Measurements from ENCODE around the gene TTC39C. TPM values are rescaled to one million over a fixed set of nuclear protein-coding genes. Genes with fewer than 3 reads are reported as not detected.

The TTC39C gene
- total RNA-seq, 1 experiment from 2014 or later, result 14.8 TPM

DNA sequence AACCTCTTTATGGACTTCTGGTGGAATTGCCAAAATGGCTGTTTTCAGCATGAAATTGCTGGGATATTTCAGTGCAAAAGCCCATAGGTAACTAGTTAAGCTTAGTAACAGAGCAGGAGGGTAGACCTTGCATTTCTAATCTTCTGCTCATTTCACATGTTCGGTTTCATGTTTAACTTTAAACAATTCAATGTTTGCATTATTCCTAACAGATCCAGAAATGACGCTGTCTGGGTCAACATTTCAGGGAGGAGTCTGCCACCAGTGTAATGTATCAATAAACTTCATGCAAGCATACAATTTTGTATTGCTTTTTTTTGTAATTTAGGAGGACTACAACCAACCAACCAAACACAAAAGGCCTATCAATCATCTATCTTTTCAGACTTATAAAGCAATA is 146.8 kb downstream of the TTC39C start:
- intact Hi-C loops (cut with micrococcal nuclease; ENCODE audit: unreplicated experiment) (no loop called here), in situ Hi-C loops (cut with HindIII; ENCODE audit: low pct_unique_long_range_greater_than_20kb, low sequenced_read_pairs) (no loop called here)
- ATAC-seq (no peak), DNase-seq (ENCODE audit: low read depth, low spot score) (no peak)
- TSS peak; percentile 11 for BruUV-seq (replicated peaks)
- H3K4me1 ChIP-seq (ENCODE audit: control insufficient read depth, insufficient read depth, low read length), result no peaks in the 10 kb centered on the region
- CTCF ChIA-PET, result no interaction called here
- TF ChIP-seq POLR2AphosphoS5 (IDR thresholded peaks at IDR 0.05; ENCODE audit: low read depth, low read length) (no peak), REST (IDR thresholded peaks at IDR 0.05; ENCODE audit: insufficient read depth in 1 of 2, low read depth in 2 of 2, low read length in 1 of 2) (no peak), TCF7L2 (IDR thresholded peaks at IDR 0.05; ENCODE audit: low read depth, low read length) (no peak), SIN3A (IDR thresholded peaks at IDR 0.05; ENCODE audit: borderline replicate concordance, insufficient read depth, low read depth, low read length) (no peak)
- POLR2A ChIA-PET, result interaction anchor here (0.5 kb wide), 1 partner anchor 22 kb away, joined by 5 read pairs; the partner anchor contains the start of gene CABYR
- H3K4me3 ChIP-seq (ENCODE audit: low read depth in 2 of 2, low read length in 2 of 2), result no peak overlapping the region
- peaks cover 15% of the 10 kb centered on the region for H3K36me3 ChIP-seq (ENCODE audit: control insufficient read depth, insufficient read depth, low read length)
- no peaks in the 10 kb centered on the region for H3K9me3 ChIP-seq (ENCODE audit: control insufficient read depth, insufficient read depth, low read depth, low read length)
- H3K27ac ChIP-seq (ENCODE audit: low read length), result no peak overlapping the region
- H3K27me3 ChIP-seq (ENCODE audit: control insufficient read depth, insufficient read depth, low read length), result no peaks in the 10 kb centered on the region

DNA sequence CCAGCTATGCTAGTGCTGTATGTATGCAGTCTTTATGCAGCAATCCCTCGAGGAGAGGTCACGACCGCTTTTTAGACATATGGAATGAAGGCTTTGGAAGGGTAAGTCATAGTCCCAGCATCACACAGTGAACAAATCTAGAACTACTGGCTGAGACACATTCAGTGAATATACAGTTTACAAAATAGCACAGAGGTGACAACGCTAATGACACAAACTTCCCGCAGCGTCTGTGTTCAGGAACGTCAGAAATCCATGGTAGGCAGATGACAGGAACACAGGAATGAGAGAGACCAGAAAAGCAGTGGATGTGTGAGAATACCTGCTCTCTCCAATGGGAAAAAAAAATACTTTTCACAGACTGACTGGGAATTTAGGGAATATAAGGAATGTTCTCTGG is 153.9 kb downstream of the TTC39C start:
- POLR2A ChIA-PET, result no interaction called here
- peaks cover 3% of the 10 kb centered on the region; the same call in 1 of the 2 replicates for H3K36me3 ChIP-seq (ENCODE audit: control insufficient read depth, insufficient read depth, low read length)
- CTCF ChIA-PET, result no interaction called here
- TF ChIP-seq CTCF (IDR thresholded peaks at IDR 0.05) (no peak), TCF7L2 (IDR thresholded peaks at IDR 0.05; ENCODE audit: low read depth, low read length) (no peak)
- intact Hi-C loops (cut with micrococcal nuclease; ENCODE audit: unreplicated experiment), result no loop called here
- no peaks in the 10 kb centered on the region for H3K4me1 ChIP-seq (ENCODE audit: control insufficient read depth, insufficient read depth, low read length)
- DNase-seq (ENCODE audit: low read depth, low spot score) (no peak), ATAC-seq (no peak)
- H3K27me3 ChIP-seq (ENCODE audit: control insufficient read depth, insufficient read depth, low read length), result no peaks in the 10 kb centered on the region
- BruUV-seq (replicated peaks), result no TSS peak
- no peaks in the 10 kb centered on the region for H3K9me3 ChIP-seq (ENCODE audit: control insufficient read depth, insufficient read depth, low read depth, low read length)
- in situ Hi-C loops (cut with HindIII; ENCODE audit: low pct_unique_long_range_greater_than_20kb, low sequenced_read_pairs), result no loop called here
- H3K27ac ChIP-seq (ENCODE audit: low read length), result no peak overlapping the region
- no peak overlapping the region for H3K4me3 ChIP-seq (ENCODE audit: low read depth in 2 of 2, low read length in 2 of 2)

GRCh38 chr18:24170360-24170759 is 155.8 kb downstream of the TTC39C start:
- BruUV-seq (replicated peaks), result no TSS peak
- Histone ChIP-seq H3K4me1 (ENCODE audit: control insufficient read depth, insufficient read depth, low read length) (no peaks in the 10 kb centered on the region), H3K4me3 (ENCODE audit: low read depth in 2 of 2, low read length in 2 of 2) (no peak overlapping the region), H3K36me3 (ENCODE audit: control insufficient read depth, insufficient read depth, low read length) (no peaks in the 10 kb centered on the region), H3K9me3 (ENCODE audit: control insufficient read depth, insufficient read depth, low read depth, low read length) (no peaks in the 10 kb centered on the region), H3K27me3 (ENCODE audit: control insufficient read depth, insufficient read depth, low read length) (no peaks in the 10 kb centered on the region), H3K27ac (ENCODE audit: low read length) (no peak overlapping the region)
- ChIA-PET POLR2A (interaction anchor here (0.7 kb wide), 1 partner anchor 225 kb away, joined by 3 read pairs; no protein-coding TSS in a partner anchor), CTCF (no interaction called here)
- ATAC-seq, result no peak
- intact Hi-C loops (cut with micrococcal nuclease; ENCODE audit: unreplicated experiment) (no loop called here), in situ Hi-C loops (cut with HindIII; ENCODE audit: low pct_unique_long_range_greater_than_20kb, low sequenced_read_pairs) (no loop called here)
- TF ChIP-seq POLR2AphosphoS5 (IDR thresholded peaks at IDR 0.05; ENCODE audit: low read depth, low read length) (no peak), REST (IDR thresholded peaks at IDR 0.05; ENCODE audit: insufficient read depth in 1 of 2, low read depth in 2 of 2, low read length in 1 of 2) (no peak), CTCF (IDR thresholded peaks at IDR 0.05) (no peak)
- no peak for DNase-seq (ENCODE audit: low read depth, low spot score)

Data from Panc1 (cell line).